GM19023 (cell line): ENCODE results near the gene COX7A2L.

Experiments used
- ATAC-seq: cut with Tn5 transposase; IDR thresholded peaks from one replicate; pipeline ENCODE4 v1.9.1; 2021; ENCODE audit warnings: mild to moderate bottlenecking, moderate library complexity; ENCODE audit not compliant: unreplicated experiment

COX7A2L gene

GRCh38 chr2:42321452-42322064 lies 39.5 kb downstream of the COX7A2L start:
- ATAC-seq = no peak

GRCh38 chr2:42319265-42319664 lies 41.8 kb downstream of the COX7A2L start:
- no peak for ATAC-seq

GRCh38 chr2:42317945-42318344 lies 43.1 kb downstream of the COX7A2L start:
- no peak for ATAC-seq

GRCh38 chr2:42317486-42317885 lies 43.5 kb downstream of the COX7A2L start:
- ATAC-seq = no peak

GRCh38 chr2:42316910-42317309 lies 44.1 kb downstream of the COX7A2L start:
- no peak for ATAC-seq

- no peak for ATAC-seq
These were observed 45.1 kb downstream of the COX7A2L start for GRCh38 chr2:42315844-42316470.

GRCh38 chr2:42314892-42315468 lies 46.0 kb downstream of the COX7A2L start:
- no peak for ATAC-seq

- no peak for ATAC-seq
These were observed 48.9 kb downstream of the COX7A2L start for GRCh38 chr2:42312106-42312505.

- ATAC-seq = no peak
These were observed 51.0 kb downstream of the COX7A2L start for GRCh38 chr2:42310007-42310515.

- ATAC-seq = no peak
These were observed 51.7 kb downstream of the COX7A2L start for GRCh38 chr2:42309366-42309765.

GRCh38 chr2:42307180-42307579 lies 53.8 kb downstream of the COX7A2L start:
- ATAC-seq = no peak

- no peak for ATAC-seq
These were observed 56.8 kb downstream of the COX7A2L start for GRCh38 chr2:42304059-42304713.

GRCh38 chr2:42303252-42303651 lies 57.8 kb downstream of the COX7A2L start:
- ATAC-seq = no peak

- no peak for ATAC-seq
These were observed 60.5 kb downstream of the COX7A2L start for GRCh38 chr2:42300527-42300926.
